GM21528 (cell line): ENCODE measurements around the gene CMTM7.
"Not testable (repeated sequence)": the region's sequence is repeated elsewhere in the genome, so short reads cannot be mapped to it uniquely, and the experiment has no call there.

Experiments used
- ATAC-seq: cut with Tn5 transposase; IDR thresholded peaks from one replicate; pipeline ENCODE4 v1.9.1; 2021; ENCODE audit warnings: mild to moderate bottlenecking, moderate library complexity; ENCODE audit not compliant: unreplicated experiment, low FRiP score

CMTM7 gene

DNA sequence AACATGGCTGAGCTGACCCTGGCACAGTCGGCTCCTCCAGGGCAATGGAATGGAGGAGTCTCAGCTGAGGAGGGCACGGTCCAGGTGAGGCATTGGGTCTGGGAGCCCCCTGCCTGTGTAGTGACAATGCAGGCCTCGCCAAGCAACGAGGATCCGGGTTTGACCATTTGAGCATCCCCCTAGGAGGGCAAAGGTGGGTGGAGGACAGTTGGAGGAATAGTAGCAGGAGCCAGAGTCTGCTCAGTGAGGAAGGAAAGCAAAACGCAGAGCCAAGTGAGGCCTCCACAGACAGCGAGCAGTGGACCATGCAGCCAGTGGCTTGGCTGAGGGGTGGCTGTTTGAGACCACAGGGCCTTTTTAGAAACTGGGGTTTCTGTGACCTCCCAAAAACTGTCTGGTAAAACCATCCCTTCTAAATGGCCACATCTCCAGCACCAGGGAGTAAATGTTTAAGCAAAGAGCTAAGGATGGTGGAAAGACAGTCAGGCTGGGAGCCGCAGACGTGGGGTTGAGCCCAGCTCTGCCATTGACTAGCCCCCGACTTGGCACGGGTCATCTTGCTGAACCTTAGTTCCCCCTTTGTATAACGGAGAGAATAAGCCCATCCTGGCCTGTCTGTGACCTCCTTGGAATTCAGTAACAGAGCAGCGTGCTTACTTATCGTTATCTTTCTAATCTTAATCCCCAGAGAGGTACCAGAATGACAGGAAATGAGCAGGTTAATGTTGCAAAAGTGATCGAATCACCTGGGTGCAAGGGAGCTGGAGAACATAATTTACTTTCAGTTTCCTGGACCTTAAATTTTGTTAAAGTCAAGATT, 64.2 kb downstream of the CMTM7 start:
- no peak for ATAC-seq

DNA sequence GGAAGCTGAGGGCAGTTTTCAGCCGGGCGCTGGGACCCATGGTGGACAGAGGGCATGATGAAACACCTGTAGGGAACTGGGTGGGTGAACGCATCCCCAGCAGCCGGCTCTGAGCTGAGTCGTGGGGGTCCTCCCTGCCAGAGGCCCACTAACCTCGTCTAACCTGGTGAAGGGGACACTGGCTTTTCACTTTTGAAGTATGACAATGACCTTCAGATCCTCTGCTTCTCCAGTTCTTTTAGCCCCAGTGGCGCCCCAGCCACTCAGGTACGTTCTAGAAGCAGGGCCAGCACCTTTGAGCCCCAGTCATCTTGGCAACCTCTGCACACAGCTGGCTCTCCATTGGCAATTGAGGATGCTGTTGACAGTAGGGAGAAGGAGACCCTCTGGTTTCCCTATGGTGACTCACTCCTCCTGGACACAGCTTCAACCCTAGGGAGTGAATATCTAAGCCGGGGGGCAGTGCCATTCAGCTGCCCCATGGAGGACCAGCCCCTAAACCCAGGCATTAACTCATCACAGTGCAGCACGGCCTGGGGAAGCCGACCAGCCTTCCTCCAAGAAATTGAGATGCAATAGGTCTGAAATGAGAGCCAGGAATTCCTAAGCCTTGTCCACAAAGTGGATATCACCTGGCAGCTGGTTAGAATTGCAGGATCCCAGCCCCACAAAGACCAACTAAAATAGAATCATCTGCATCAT, 64.9 kb downstream of the CMTM7 start:
- no peak for ATAC-seq

DNA sequence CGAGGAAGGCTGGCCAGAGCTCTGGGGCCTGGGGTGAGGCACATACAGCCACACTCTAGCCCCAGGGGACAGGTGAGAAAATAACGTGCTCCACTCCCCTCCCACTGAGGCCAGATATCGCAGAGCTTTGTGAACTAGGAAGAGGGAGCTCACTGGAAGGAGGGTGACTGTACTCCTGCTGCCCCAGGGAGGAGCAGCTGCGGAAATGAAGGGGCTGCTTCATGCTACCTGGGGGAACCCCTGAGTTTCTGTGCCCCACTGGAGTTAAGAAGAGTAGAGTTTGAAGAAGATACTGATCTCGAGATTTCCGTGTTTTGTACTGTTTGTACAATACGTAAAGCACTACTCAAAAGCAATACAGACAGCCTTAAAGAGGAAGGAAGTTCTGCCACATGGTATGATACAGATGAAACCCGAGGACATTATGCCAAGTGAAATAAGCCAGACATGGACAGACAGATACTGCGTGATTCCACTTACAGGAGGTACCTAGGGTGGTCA, 66.4 kb downstream of the CMTM7 start:
- no peak for ATAC-seq

DNA sequence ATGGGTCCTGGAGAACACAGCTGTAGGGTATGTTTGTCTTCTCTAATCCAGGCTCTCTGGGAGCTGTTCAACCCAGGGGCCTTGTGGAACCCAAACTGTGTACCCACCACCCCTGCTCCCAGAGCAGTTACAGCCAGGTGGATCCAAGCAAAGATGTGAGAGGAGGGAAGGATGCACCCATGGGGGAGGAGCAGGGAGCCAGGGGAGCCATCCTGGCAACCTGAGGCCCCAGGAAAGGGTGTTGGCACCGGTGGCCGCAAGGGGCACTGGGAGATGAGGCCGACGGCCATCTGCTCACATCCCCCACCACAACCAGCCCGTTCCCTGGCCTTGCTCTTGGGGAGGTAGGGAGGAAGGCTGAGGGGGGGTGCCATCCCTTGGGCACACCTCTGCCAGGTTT, 67.8 kb downstream of the CMTM7 start:
- no peak for ATAC-seq

DNA sequence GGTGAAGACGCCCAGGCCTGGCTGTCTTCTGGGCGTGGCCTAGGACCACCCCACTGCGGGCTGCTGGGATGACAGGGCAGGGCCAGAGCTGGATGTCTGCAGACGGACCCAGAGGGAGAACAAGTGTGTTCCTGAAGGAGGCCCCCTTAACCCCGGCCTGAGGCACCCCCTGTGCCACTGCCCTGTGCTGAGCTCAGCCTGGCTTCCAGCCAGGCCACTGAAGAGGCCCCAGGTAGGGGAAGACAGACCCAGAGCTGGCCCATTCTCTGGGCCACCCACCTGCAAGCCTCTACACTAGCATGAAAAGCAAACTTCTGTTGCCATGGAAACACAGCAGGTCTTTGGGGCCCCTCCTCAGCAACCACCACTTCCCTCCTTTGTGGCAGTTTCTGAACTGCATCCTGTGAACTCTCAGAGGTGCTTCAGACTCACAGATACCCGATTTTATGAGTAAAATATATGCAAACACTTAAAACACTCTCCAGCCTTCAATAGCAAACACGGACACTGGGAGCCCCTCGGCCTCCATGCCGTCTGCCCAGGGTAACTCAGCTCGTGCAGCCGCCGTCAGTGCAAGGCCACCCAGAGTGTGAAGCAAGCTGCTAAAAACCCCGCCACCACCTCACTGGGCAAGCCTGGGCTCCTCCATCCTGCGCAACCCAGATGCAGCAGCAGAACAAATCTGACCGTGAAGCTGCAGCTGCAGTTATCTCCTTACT, 68.5 kb downstream of the CMTM7 start:
- ATAC-seq, result peak; percentile 94

DNA sequence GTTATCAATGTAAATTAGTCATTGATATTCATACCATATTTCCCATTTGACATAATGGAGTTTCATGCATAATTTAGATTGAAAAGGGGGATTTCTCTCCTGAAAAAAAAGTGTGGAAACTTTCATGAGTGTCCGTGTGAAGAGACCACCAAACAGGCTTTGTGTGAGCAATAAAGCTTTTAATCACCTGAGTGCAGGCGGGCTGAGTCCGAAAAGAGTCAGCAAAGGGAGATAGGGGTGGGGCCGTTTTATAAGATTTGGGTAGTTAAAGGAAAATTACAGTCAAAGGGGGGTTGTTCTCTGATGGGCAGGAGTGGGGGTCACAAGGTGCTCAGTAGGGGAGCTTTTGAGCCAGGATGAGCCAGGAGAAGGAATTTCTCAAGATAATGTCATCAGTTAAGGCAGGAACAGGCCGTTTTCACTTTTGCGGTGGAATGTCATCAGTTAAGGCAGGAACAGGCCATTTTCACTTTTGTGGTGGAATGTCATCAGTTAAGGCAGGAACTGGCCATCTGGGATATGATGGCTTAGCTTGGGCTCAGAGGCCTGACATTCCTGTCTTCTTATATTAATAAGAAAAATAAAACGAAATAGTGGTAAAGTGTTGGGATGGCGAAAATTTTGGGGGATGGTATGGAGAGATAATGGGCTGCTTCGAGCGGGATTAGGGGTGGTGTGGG, 69.3 kb downstream of the CMTM7 start:
- not testable (repeated sequence) for ATAC-seq

DNA sequence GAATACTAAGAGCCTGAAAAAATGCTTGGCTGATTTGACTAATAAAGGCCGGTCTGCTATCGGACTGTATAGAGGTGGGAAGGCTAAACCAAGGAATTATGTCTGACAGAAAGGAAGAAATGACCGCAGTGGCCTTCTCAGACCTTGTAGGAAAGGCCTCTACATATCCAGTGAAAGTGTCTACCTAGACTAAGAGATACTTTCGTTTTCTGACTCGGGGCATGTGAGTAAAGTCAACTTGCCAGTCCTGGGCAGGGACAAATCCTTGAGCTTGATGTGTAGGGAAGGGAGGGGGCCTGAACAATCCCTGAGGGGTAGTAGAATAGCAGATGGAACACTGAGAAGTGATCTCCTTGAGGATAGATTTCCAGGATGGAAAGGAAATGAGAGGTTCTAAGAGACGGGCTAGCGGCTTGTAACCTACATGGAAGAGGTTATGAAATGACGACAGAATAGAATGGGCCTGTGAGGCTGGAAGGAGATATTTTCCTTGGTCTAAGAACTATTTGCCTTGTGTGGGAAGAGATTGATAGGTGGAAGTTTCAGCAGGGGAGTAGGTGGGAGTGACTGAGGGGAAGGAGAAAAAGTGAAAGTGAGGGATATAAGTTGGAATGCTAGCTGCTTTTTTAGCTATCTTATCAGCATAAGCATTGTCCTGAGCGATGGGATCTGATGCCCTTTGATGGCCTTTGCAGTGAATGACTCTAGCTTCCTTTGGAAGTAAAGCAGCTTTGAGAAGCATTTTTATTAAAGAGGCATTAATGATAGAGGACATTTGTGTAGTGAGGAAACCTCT, 70.7 kb downstream of the CMTM7 start:
- ATAC-seq, result not testable (repeated sequence)

DNA sequence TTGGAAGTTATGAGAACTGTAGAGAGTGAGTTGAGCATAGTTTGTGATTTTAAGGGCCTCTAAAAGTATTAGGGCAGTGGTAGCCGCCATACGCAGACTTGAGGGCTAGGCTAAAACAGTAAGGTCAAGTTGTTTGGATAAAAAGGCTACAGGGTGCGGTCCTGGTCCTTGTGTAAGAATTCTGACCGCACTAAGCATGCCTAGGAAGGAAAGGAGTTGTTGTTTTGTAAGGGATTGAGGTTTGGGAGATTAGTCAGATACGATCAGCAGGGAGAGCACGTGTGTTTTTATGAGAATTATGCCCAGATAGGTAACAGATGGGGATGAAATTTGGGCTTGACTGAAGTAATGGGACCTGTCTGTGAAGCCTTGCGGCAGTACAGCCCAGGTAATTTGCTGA, 71.8 kb downstream of the CMTM7 start:
- not testable (repeated sequence) for ATAC-seq

DNA sequence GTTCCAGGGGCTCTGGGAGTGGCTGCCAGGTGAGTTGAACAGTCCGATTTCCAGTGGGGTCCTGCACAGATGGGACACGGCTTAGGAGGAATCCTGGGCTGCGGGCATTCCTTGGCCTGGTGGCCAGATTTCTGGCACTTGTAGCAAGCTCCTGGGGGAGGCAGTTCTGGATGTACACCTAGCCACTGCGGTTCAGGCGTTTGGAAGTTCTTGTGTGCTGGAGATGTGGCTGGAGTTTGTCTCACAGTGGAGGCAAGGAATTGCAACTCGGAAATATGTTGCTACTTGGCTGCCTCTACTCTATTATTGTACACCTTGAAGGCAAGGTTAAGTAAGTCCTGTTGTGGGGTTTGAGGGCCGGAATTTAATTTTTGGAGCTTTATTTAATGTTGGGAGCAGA, 73.1 kb downstream of the CMTM7 start:
- not testable (repeated sequence) for ATAC-seq

DNA sequence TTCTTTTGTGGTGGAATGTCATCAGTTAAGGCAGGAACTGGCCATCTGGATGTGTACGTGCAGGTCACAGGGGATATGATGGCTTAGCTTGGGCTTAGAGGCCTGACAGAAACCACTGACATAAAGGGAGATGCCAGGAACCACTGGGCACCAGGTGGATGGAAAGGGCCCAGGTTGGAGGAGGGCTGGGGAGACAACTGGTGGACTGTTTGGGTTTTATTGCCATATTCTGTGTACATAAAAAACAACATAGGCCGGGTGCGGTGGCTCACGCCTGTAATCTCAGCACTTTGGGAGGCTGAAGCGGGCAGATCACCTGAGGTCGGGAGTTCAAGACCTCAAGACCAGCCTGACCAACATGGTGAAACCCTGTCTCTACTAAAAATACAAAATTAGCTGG, 75.2 kb downstream of the CMTM7 start:
- ATAC-seq, result not testable (repeated sequence)

DNA sequence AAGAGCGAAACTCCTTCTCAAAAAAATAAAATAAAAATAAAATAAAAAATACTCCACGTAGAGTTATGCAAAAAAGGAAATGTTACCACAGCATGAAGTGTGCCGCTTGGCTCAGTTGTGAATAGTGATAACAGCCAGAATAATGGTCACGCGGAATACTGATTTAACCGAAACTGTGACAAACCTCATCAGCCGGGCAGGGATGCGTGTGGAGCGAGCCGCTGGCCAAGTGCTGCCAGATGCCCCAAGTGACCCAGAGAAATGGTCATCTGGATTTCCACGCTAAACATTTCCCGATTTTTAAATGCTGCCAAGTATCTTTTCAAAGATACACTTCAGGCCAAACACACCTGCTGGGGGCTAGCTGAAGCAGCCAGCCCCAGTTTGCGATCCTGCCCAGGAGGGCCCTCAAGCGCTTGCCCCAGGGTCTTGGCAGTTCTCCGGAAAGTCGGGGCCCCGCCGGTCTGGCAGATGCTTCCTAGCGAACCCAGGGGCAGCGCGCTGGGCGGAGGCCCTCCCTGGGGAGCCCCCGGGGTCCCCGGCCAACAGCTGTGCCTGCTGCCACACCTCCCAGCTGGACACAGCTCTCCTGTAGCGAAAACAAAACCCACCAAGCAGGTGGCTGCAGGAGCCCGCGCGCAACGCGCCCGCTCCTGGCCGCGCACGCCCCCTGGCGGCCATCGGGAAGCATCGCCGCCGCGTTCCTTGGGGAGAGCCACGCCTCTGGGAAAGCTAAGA, 75.8 kb downstream of the CMTM7 start:
- ATAC-seq, result peak; percentile 69

DNA sequence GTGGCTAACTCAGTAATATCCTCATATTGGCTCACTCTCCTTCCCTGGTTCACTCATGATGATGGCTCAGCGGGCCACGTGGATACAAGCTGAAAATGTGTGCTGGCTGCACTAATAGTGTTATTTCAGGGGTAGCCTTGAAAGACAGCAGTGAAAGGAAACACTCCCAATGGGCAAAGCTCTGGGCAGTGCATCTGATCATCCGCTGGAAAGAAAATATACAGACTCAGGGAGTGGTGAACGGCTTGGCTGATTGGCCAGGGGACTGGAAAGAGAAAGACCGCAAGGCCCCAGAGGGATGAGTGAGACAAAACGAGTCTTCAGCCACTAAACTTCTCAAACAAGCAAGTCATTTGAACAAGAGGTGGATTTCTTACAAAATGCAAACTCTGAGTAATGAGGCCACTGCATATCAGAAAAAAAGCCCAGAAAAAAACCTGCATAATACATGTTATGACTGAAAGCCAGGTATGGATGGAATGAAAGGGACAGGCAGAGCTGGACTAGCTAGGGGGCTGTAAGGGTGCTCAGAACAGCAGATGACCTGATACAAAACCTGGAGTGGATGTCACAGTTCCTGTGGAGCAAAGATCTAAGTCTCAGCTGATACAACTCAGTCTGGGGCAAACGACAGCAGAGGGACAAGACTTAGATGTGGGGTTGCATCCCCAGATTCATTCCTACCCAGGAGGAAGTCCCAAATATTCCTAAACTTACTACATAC, 77.7 kb downstream of the CMTM7 start:
- peak; percentile 24 for ATAC-seq

DNA sequence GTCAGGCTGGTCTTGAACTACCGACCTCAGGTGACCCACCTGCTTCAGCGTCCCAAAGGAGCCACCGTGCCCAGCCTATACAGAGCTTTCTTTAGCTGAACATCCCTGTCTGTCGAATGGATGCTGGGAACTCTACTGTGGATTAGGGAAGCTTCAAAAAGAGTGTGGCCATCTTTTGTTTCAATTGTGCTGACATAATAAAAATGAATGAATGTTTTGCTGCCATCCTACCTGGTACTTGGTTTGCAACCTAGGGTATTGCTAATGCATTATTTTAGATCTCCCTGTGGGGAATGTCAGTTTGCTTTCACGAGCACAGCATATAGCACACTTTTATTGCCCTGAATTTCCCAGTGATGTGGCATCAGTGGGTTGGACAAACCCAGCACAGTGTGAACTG, 78.7 kb downstream of the CMTM7 start:
- ATAC-seq, result no peak

DNA sequence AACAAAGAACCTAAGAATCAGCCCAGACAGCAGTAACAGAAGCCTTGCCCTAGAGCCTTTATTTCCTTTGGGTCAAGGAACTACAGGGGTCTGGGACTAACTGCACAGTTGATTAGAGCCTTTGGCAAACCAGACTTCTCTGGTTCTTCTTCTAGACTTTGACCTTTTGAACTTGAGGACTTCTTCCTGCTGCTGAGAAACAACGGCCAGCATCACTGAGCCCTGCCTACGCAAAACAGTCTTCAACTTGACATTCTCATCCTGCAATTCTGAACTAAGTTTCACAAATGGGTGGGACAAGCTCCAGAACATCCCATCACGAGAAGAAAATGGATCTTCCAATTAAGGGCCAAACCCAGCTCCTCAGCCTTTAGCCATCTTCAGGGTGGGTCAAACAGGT, 79.6 kb downstream of the CMTM7 start:
- no peak for ATAC-seq

DNA sequence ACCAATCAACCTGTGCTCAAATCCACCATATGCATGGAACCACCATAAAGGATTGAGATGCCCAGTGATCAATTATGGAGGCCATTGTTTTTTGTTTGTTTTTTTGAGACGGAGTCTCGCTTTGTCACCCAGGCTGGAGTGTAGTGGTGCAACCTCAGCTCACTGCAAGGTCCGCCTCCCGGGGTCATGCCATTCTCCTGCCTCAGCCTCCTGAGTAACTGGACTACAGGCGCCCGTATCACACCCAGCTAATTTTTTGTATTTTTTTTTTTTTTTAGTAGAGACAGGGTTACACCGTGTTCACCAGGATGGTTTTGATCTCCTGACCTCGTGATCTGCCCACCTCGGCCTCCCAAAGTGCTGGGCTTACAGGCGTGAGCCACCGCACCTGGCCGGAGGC, 80.5 kb downstream of the CMTM7 start:
- ATAC-seq, result not testable (repeated sequence)

DNA sequence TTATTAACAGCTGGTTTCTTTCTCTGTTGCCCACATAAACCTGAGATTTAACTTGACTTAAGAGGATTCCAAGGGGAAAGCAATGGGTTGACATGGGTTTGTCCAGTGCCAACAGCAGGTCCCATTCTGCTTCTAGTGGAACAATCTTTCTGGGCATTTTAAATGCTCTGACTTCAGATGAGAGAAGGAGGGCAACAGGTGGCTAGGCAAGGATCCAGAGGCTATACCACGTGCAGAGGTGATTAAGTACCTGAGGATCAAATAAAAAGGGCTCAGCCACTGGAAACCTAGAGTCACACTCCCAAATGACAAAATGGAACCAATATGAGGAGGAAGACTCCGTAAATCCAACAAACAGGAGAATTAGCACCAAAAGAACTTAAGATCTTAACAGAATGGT, 82.5 kb downstream of the CMTM7 start:
- ATAC-seq, result no peak

DNA sequence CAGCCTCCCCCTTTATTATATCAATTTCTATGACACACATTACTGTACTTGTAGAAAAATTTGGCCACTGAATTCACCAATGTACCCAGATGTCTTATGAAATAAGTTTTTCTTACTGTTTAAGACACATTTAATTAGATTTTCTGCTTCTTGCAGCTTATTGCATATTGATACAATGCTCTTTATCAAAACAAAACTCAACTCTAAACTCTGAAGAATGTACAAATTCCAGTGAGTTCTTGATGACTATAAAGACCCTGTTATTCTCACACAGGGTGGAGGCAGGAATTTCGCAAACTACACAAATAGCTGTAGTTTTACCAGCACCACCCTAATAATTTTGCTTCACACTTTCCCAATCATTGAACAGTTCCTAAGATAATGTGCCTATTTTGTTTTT, 89.0 kb downstream of the CMTM7 start:
- no peak for ATAC-seq

DNA sequence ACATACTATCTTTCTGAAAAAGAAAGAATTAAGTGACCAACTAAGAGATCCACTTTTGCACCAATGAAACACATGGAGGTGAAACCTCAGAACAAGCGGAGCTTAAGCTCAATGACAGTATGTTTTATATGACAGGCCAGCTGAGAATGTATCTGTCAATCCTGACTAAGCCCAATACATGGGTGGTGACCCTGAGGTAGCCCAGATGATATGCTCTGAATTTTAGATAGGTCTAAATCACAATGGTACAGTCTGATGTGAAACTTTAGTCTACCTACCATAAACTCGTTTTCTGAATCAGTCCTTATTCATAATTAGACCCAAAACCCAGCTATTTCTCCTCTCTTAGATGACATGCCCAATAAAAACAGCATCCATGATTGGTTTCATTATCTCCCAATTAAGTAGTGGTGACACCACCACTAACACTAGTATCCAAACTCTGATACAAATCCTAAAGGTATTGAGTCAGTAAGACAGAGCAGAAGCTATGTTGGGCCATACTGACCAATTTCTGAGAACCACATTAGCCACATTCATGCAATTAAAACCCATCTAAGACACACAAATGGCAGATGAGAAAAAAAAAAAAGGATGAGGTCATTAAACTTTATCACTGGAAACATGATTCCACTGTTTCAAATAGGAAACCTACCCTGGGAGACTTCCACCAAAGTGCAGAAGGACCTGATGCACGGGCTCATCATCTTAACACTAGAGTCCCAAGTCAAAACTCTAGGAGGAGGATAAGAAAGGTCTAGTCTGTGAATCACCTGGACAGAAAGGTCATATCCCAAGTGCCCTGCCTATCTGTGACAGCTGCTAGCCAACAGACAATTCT, 90.4 kb downstream of the CMTM7 start:
- no peak for ATAC-seq
